Measurements from ENCODE around the gene NRXN3. TPM values are rescaled to one million over a fixed set of nuclear protein-coding genes. Genes with fewer than 3 reads are reported as not detected.

NRXN3 gene
- total RNA-seq, 1 experiment from 2014 or later = not detected

DNA sequence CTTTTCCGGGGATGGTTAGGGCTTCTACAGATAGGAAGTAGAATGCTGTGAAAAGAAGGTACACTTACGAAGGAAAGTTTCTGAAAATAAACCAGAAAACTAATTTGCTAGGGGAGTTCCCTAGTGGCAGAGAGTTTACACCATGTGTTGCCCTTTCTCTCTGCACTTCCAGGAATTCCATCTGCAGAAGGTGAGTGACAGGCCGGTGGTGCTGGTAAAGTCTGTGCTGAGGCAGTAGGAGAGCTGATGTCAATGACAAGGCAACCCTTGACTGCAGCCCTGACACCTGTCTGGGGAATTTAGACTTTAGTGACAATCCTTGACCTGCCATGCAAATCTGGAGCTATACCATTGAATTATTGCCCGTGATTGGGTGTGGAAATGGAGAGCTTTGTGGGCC lies 687.8 kb downstream of the NRXN3 start:
- Histone ChIP-seq H3K4me3 (replicated peaks in 1 of 2; ENCODE audit: low read depth in 1 of 2, low read length in 2 of 2) (no peak overlapping the region), H3K36me3 (ENCODE audit: control insufficient read depth in 1 of 2, insufficient read depth in 2 of 2, low read length in 2 of 2) (no peaks in the 10 kb centered on the region), H3K79me2 (ENCODE audit: insufficient read depth, low read length) (no peaks in the 10 kb centered on the region), H3K27ac (ENCODE audit: low read depth, low read length) (no peak overlapping the region), H3K4me1 (ENCODE audit: control insufficient read depth in 1 of 2, insufficient read depth in 2 of 2, low read length in 2 of 2) (no peaks in the 10 kb centered on the region), H3K27me3 (ENCODE audit: insufficient read depth, low read length) (no peaks in the 10 kb centered on the region), H3K9ac (ENCODE audit: low read length) (no peak overlapping the region), H2AFZ (ENCODE audit: low read depth, low read length, poor library complexity, severe bottlenecking) (no peak overlapping the region), H3K4me2 (ENCODE audit: low read length) (no peak overlapping the region), H3K9me2 (ENCODE audit: insufficient read depth) (no peaks in the 10 kb centered on the region), H4K20me1 (ENCODE audit: insufficient read depth) (no peaks in the 10 kb centered on the region; the same call in 1 of the 2 replicates), H3K9me3 (ENCODE audit: control insufficient read depth in 1 of 2, insufficient read depth in 1 of 2, low read depth in 1 of 2, low read length in 2 of 2) (no peaks in the 10 kb centered on the region)
- TF ChIP-seq, protein P1, sequence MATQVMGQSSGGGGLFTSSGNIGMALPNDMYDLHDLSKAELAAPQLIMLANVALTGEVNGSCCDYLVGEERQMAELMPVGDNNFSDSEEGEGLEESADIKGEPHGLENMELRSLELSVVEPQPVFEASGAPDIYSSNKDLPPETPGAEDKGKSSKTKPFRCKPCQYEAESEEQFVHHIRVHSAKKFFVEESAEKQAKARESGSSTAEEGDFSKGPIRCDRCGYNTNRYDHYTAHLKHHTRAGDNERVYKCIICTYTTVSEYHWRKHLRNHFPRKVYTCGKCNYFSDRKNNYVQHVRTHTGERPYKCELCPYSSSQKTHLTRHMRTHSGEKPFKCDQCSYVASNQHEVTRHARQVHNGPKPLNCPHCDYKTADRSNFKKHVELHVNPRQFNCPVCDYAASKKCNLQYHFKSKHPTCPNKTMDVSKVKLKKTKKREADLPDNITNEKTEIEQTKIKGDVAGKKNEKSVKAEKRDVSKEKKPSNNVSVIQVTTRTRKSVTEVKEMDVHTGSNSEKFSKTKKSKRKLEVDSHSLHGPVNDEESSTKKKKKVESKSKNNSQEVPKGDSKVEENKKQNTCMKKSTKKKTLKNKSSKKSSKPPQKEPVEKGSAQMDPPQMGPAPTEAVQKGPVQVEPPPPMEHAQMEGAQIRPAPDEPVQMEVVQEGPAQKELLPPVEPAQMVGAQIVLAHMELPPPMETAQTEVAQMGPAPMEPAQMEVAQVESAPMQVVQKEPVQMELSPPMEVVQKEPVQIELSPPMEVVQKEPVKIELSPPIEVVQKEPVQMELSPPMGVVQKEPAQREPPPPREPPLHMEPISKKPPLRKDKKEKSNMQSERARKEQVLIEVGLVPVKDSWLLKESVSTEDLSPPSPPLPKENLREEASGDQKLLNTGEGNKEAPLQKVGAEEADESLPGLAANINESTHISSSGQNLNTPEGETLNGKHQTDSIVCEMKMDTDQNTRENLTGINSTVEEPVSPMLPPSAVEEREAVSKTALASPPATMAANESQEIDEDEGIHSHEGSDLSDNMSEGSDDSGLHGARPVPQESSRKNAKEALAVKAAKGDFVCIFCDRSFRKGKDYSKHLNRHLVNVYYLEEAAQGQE (IDR thresholded peaks at IDR 0.05; ENCODE audit: low read depth) = no peak
- TF ChIP-seq CTCF (IDR thresholded peaks at IDR 0.05 in 2 of 3, conservative IDR thresholded peaks at IDR 0.05 in 1 of 3; ENCODE audit: borderline replicate concordance in 1 of 3, insufficient read depth in 1 of 3, low read depth in 2 of 3, low read length in 2 of 3) (no peak), ELF1 (IDR thresholded peaks at IDR 0.05; ENCODE audit: borderline replicate concordance, low read depth) (no peak), ZBTB33 (IDR thresholded peaks at IDR 0.05; ENCODE audit: extremely low read depth, insufficient replicate concordance, low read length) (no peak), CBX3 (IDR thresholded peaks at IDR 0.05; ENCODE audit: low read depth) (no peak), EZH2phosphoT487 (IDR thresholded peaks at IDR 0.05; ENCODE audit: borderline replicate concordance) (no peak), TCF7L2 (IDR thresholded peaks at IDR 0.05; ENCODE audit: borderline replicate concordance, extremely low read depth, insufficient read depth, insufficient read length) (no peak), SIN3A (IDR thresholded peaks at IDR 0.05; ENCODE audit: low read depth) (no peak), FOSL1 (IDR thresholded peaks at IDR 0.05; ENCODE audit: low read depth) (no peak), POLR2A (IDR thresholded peaks at IDR 0.05; ENCODE audit: borderline replicate concordance, extremely low read depth, insufficient read depth, insufficient read length) (no peak), ZNF274 (IDR thresholded peaks at IDR 0.05; ENCODE audit: low read depth, low read length) (no peak), EZH2 (IDR thresholded peaks at IDR 0.05) (no peak), YY1 (IDR thresholded peaks at IDR 0.05; ENCODE audit: extremely low read depth, insufficient replicate concordance, low read depth, low read length) (no peak), JUND (IDR thresholded peaks at IDR 0.05) (no peak), CEBPB (IDR thresholded peaks at IDR 0.05; ENCODE audit: low read depth) (no peak), POLR2AphosphoS5 (IDR thresholded peaks at IDR 0.05; ENCODE audit: low read depth, low read length) (no peak), RAD21 (IDR thresholded peaks at IDR 0.05; ENCODE audit: low read depth) (no peak), SRF (IDR thresholded peaks at IDR 0.05; ENCODE audit: low read depth) (no peak), SP1 (IDR thresholded peaks at IDR 0.05; ENCODE audit: low read depth) (no peak)
- TF ChIP-seq, protein P2, sequence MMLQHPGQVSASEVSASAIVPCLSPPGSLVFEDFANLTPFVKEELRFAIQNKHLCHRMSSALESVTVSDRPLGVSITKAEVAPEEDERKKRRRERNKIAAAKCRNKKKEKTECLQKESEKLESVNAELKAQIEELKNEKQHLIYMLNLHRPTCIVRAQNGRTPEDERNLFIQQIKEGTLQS (IDR thresholded peaks at IDR 0.05) = no peak
- DNase-seq (ENCODE audit: low read depth, low spot score) = no peak
- BruUV-seq (replicated peaks) = no TSS peak
- ATAC-seq = no peak
- RAD21 ChIA-PET (ENCODE audit: low non-redundant PET in 1 of 2, low total read pairs in 2 of 2, uncharacterized antibody in 2 of 2, unreplicated experiment in 2 of 2) = no interaction called here
- POLR2A ChIA-PET = no interaction called here
- intact Hi-C loops (cut with micrococcal nuclease) = no loop called here
- CTCF ChIA-PET = no interaction called here

All from HCT116 (cell line).